HCT116 (cell line): ENCODE results near the gene TBC1D13.

Experiments used
- CTCF ChIP-seq, 3 experiments: fragments of 200-600 bp in 1 of 3; sonication (generic) in 1 of 3; IDR thresholded peaks in 2 of 3; conservative IDR thresholded peaks in 1 of 3; 2 replicates each; pipeline ENCODE4 v1.5.1; 2012 to 2017; ENCODE audit warnings: low read depth in 2 of 3, low read length in 2 of 3, antibody characterized with exemption in 1 of 3, borderline replicate concordance in 1 of 3, control low read depth in 1 of 3, mild to moderate bottlenecking in 1 of 3, mixed read lengths in 1 of 3, mixed run types in 1 of 3, moderate library complexity in 1 of 3; ENCODE audit not compliant: insufficient read depth in 1 of 3
- EZH2 ChIP-seq: fragments of 200-600 bp; sonication (generic); IDR thresholded peaks from 2 replicates; pipeline ENCODE4 v1.6.1; 2017; ENCODE audit warnings: antibody characterized with exemption, mixed run types
- FOSL1 ChIP-seq: IDR thresholded peaks from 2 replicates; pipeline ENCODE4 v1.6.1; 2012; ENCODE audit warnings: low read depth
- JUND ChIP-seq: IDR thresholded peaks from 2 replicates; pipeline ENCODE4 v1.6.1; 2012
- POLR2A ChIP-seq: IDR thresholded peaks from 2 replicates; pipeline ENCODE4 v1.7.0; 2011; ENCODE audit warnings: borderline replicate concordance; ENCODE audit not compliant: insufficient read depth, insufficient read length; ENCODE audit errors: extremely low read depth
- POLR2AphosphoS5 ChIP-seq: IDR thresholded peaks from 2 replicates; pipeline ENCODE4 v1.6.1; 2011; ENCODE audit warnings: mild to moderate bottlenecking, low read depth, low read length, moderate library complexity
- RAD21 ChIP-seq: IDR thresholded peaks from 2 replicates; pipeline ENCODE4 v1.6.1; 2012; ENCODE audit warnings: low read depth, mild to moderate bottlenecking
- REST ChIP-seq: IDR thresholded peaks from 2 replicates; pipeline ENCODE4 v1.6.1; 2012; ENCODE audit warnings: low read depth
- SRF ChIP-seq: IDR thresholded peaks from 2 replicates; pipeline ENCODE4 v1.6.1; 2012; ENCODE audit warnings: low read depth
- YY1 ChIP-seq: IDR thresholded peaks from 2 replicates; pipeline ENCODE4 v1.6.1; 2011; ENCODE audit warnings: low read length, low read depth, moderate library complexity, mild to moderate bottlenecking; ENCODE audit not compliant: insufficient replicate concordance; ENCODE audit errors: extremely low read depth
- TF ChIP-seq, protein P1 (sequence below): IDR thresholded peaks from 2 replicates; pipeline ENCODE4 v1.6.1; 2012

DNA sequence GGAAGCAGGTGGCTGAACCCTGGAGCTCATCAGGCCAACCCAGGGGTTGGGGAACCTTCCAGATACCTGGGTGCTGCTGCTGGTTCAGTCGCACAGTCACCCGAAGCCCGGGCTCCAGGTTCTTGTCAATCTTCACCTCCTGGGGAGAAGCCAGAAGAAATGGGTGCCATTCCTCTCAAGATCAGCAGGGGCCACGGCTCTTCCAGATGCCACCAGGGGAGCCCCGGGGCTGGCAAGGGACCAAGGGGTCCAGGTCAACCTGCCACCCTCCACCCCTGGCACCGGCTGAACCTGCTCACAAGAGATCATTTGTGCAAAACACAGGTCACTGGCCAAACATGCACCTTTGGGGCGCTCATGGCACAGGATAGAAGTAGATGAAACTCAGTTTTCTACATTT lies 37.9 kb downstream of the TBC1D13 start:
- TF ChIP-seq EZH2 (no peak), YY1 (no peak), CTCF (IDR thresholded peaks at IDR 0.05 in 2 of 3, conservative IDR thresholded peaks at IDR 0.05 in 1 of 3; ENCODE audit: borderline replicate concordance in 1 of 3, insufficient read depth in 1 of 3, low read depth in 2 of 3, low read length in 2 of 3) (0 out of 6 replicates have a peak, but pooled peaks of 1 of the 3 experiments have one; percentile 12), RAD21 (no peak), REST (no peak), POLR2AphosphoS5 (no peak), POLR2A (no peak), JUND (no peak), FOSL1 (no peak), SRF (no peak)
- TF ChIP-seq, protein P1, sequence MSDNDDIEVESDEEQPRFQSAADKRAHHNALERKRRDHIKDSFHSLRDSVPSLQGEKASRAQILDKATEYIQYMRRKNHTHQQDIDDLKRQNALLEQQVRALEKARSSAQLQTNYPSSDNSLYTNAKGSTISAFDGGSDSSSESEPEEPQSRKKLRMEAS, result no peak
